ENCODE data around the gene GABRB1.

DNA sequence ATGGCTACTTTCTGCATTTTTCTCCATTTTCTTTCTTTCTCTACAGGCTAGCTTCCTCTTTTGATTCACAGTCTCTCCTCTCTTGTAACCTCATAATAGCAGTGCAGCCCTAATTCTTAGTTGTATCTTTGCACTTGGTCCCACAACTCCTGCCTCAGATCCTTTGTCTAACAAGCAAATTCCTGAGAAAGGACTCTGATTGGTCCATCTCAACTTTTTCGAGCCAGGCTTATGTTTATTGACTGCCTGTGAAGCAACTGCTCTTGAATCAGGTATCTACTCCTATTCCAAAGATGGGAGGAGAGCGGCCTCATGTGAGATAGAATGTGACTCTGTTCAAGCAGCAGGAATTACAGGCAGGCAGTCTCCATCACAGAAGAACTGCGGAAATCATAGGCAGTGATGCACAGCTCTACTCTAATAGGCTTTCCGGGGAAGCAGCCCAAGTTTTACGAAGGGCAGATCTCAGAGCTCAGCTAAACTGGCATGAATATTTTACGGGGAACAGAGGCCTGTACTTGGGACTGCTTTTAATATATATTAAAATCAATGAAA lies 123.5 kb downstream of the GABRB1 start:
- TF ChIP-seq EP300 (IDR thresholded peaks at IDR 0.05): no peak
- TF ChIP-seq, protein P1, sequence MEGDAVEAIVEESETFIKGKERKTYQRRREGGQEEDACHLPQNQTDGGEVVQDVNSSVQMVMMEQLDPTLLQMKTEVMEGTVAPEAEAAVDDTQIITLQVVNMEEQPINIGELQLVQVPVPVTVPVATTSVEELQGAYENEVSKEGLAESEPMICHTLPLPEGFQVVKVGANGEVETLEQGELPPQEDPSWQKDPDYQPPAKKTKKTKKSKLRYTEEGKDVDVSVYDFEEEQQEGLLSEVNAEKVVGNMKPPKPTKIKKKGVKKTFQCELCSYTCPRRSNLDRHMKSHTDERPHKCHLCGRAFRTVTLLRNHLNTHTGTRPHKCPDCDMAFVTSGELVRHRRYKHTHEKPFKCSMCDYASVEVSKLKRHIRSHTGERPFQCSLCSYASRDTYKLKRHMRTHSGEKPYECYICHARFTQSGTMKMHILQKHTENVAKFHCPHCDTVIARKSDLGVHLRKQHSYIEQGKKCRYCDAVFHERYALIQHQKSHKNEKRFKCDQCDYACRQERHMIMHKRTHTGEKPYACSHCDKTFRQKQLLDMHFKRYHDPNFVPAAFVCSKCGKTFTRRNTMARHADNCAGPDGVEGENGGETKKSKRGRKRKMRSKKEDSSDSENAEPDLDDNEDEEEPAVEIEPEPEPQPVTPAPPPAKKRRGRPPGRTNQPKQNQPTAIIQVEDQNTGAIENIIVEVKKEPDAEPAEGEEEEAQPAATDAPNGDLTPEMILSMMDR (IDR thresholded peaks at IDR 0.05): no peak
